ENCODE measurements around the gene KLC4. TPM values are rescaled to one million over a fixed set of nuclear protein-coding genes. Genes with fewer than 3 reads are reported as not detected.
A peak's percentile ranks its signal among the peaks of the same experiment; 100 is the strongest.
"Not testable (repeated sequence)": the region's sequence is repeated elsewhere in the genome, so short reads cannot be mapped to it uniquely, and the experiment has no call there.

KLC4 gene
- total RNA-seq, 2 donors from 2014 or later, result 19.9 to 50.1 TPM

DNA sequence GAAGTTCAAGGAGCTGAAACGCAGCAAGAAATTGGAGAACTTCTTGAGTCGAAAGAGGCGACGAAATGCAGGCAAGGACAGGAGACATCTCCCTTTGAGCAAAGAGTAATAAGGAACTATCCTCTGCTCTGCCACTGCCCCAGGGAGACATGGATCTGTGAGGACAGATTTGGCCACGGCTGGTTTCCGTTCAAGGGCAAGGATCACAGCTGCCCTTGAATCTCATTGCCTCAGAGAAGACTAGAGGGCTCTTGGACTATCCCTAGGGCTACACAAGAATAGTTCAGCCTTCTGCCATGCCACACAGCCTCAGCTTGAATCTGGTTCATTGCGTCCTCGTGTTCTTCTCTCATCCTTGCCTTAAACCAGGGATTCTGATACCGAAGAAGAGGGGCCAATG, 30.3 kb upstream of the KLC4 start:
- peaks cover 12 to 20% of the 10 kb centered on the region in 2 donors for H3K36me3 Mint-ChIP-seq
- no peak overlapping the region for H3K27ac Mint-ChIP-seq
- no peak for ATAC-seq
- no peaks in the 10 kb centered on the region for H3K9me3 Mint-ChIP-seq
- no peak for DNase-seq (ENCODE audit: low spot score in 2 of 2)

DNA sequence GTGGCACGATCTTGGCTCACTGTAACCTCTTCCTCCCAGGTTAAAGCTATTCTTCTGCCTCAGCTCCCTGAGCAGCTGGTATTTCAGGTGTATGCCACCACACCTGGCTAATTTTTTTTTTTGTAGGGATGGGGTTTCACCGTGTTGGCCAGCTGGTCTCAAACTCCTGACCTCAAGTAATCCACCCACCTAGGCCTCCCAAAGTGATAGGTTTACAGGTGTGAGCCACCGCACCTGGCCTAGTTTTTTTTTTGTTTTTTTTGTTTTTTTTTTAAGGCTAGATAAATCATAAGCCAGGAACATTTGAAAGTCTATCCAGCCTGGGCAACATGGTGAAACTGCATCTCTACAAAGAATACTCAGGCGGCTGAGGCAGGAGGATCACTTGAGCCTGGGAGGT, 27.1 kb upstream of the KLC4 start:
- peaks cover 6 to 7% of the 10 kb centered on the region in 2 donors for H3K36me3 Mint-ChIP-seq
- no peak for ATAC-seq
- DNase-seq (ENCODE audit: low spot score in 2 of 2), result no peak
- H3K9me3 Mint-ChIP-seq, result no peaks in the 10 kb centered on the region
- H3K27ac Mint-ChIP-seq, result peak overlapping the region in 1 of 2 donors; percentile 12

GRCh38 chr6:43033496-43034189, 25.8 kb upstream of the KLC4 start:
- peak overlapping the region; percentile 22 to 65 for H3K27ac Mint-ChIP-seq
- ATAC-seq (no peak), DNase-seq (ENCODE audit: low spot score in 2 of 2) (no peak)
- H3K36me3 Mint-ChIP-seq, result peaks cover 0 to 6% of the 10 kb centered on the region in 2 donors
- no peaks in the 10 kb centered on the region for H3K9me3 Mint-ChIP-seq

DNA sequence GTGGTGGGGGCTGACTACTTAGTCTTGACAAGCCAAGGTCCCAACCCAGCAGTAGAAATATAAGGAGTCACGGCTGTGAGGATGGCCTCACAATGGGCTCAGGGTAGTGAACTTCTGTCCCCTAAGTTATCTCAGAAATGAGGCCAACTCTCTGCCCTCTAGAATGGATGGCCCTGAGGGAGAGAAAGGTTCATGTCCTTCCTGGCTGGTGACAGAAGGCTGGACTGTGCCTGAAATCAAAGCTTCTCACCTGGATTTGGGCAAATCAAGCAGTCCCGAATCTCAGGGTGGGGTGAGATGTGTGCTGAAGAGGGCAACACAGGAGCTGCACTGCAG, 25.3 kb upstream of the KLC4 start:
- no peak for DNase-seq (ENCODE audit: low spot score in 2 of 2)
- Mint-ChIP-seq H3K36me3 (peaks cover 0 to 6% of the 10 kb centered on the region in 2 donors), H3K9me3 (no peaks in the 10 kb centered on the region), H3K27ac (peak overlapping the region; percentile 22 to 65)
- ATAC-seq, result no peak

GRCh38 chr6:43035495-43036194, 23.8 kb upstream of the KLC4 start:
- ATAC-seq (peak in 1 of 2 donors; percentile 16), DNase-seq (ENCODE audit: low spot score in 2 of 2) (no peak)
- Mint-ChIP-seq H3K9me3 (no peaks in the 10 kb centered on the region), H3K36me3 (peaks cover 0 to 6% of the 10 kb centered on the region in 2 donors), H3K27ac (peak overlapping the region in 1 of 2 donors; percentile 66)

GRCh38 chr6:43036712-43037111, 22.7 kb upstream of the KLC4 start:
- Mint-ChIP-seq H3K36me3 (peaks cover 0 to 5% of the 10 kb centered on the region in 2 donors), H3K9me3 (no peaks in the 10 kb centered on the region), H3K27ac (peak overlapping the region; percentile 50 to 91)
- ATAC-seq (no peak), DNase-seq (ENCODE audit: low spot score in 2 of 2) (no peak)

- DNase-seq (ENCODE audit: low spot score in 2 of 2) (no peak), ATAC-seq (no peak)
- H3K36me3 Mint-ChIP-seq, result peaks cover 0 to under 1% of the 10 kb centered on the region in 2 donors
- H3K9me3 Mint-ChIP-seq, result no peaks in the 10 kb centered on the region
- H3K27ac Mint-ChIP-seq, result peak overlapping the region in 1 of 2 donors; percentile 50
Measured at GRCh38 chr6:43037197-43037596, 22.2 kb upstream of the KLC4 start.

- DNase-seq (ENCODE audit: low spot score in 2 of 2) (no peak), ATAC-seq (no peak)
- H3K9me3 Mint-ChIP-seq, result no peaks in the 10 kb centered on the region
- peak overlapping the region in 1 of 2 donors; percentile 50 for H3K27ac Mint-ChIP-seq
- no peaks in the 10 kb centered on the region for H3K36me3 Mint-ChIP-seq
Measured at GRCh38 chr6:43037706-43038105, 21.7 kb upstream of the KLC4 start.

DNA sequence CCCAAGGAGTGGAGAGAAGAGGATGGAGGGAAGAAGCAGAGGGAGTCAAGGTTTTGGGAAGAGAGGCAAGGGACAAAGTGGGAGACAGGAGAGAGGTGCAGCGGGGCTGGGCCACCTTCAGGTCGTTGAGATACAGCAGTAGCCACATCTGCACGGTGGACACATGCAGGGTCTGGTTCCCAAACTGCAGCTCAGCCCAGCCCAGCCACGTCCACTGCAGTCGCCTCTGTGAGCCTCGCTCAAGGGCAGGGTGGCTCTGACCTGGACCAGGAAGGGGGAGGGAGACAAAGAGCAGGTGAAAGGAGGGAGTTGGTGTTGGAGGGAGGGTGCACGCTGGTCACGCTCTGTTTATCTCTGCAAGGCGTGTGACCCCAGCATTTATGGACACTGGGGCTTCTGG, 20.7 kb upstream of the KLC4 start:
- ATAC-seq (no peak), DNase-seq (ENCODE audit: low spot score in 2 of 2) (no peak)
- no peaks in the 10 kb centered on the region for H3K9me3 Mint-ChIP-seq
- H3K36me3 Mint-ChIP-seq, result no peaks in the 10 kb centered on the region
- H3K27ac Mint-ChIP-seq, result peak overlapping the region in 1 of 2 donors; percentile 88

DNA sequence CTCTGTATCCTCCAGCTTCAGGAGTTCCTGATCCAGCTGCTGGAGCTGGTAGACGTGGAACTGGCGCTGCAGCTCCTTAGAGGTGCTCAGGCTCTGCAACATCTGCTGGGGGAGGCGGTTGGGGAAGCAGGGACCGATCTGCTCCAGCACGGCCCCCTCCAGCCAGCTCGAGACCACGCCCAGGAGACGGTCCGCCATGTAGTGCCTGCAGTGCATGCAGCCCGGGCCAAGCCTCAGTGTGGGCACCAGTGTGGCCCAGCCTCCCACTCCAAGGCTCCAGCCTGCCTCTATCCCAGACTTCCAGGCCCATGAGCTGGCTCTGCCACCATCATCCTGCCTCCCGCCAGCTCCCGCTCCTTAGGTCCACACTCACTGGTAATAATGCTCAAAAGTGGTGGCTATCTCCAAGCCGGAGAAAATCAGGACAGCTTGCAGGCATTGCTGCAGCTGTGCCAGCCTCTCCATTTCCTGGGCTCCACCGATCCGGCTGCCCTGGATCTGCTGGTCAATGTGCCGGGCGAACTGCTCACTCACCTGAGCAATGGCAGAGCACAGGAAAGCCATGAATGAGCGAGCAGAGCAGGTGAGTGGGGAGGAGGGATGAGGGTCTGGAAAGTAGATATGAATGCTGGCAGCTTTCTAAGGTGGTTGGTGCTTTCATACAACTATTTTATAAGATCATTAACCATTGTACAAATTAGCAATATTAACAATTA, 18.7 kb upstream of the KLC4 start:
- Mint-ChIP-seq H3K36me3 (no peaks in the 10 kb centered on the region), H3K27ac (peak overlapping the region; percentile 49 to 95), H3K9me3 (no peaks in the 10 kb centered on the region)
- ATAC-seq (no peak), DNase-seq (ENCODE audit: low spot score in 2 of 2) (no peak)

DNA sequence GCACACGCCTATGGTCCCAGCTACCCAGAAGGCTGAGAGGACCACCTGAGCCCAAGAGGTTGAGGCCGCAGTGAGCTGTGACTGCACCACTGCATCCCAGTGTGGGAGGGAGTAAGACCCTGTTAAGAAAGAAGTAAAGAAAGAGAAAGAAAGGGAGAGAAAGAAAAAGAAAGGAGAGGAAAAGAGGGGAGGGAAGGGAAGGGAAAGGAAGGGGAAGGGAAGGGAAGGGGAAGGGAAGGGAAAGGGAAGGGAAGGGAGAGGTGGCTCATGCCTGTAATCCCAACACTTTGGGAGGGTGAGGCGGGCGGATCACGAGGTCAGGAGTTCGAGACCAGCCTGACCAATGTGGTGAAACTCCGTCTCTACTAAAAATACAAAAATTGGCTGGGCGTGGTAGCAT, 18.0 kb upstream of the KLC4 start:
- ATAC-seq; H3K36me3 Mint-ChIP-seq; DNase-seq (ENCODE audit: low spot score in 2 of 2); H3K9me3 Mint-ChIP-seq: not testable (repeated sequence)
- H3K27ac Mint-ChIP-seq, result peak overlapping the region in 1 of 2 donors; percentile 49

- H3K9me3 Mint-ChIP-seq, result no peaks in the 10 kb centered on the region
- no peaks in the 10 kb centered on the region for H3K36me3 Mint-ChIP-seq
- peak overlapping the region in 1 of 2 donors; percentile 34 for H3K27ac Mint-ChIP-seq
Measured at GRCh38 chr6:43043310-43043709, 16.1 kb upstream of the KLC4 start.

GRCh38 chr6:43045371-43045930, 14.0 kb upstream of the KLC4 start:
- ATAC-seq (peak in 1 of 2 donors; percentile 21), DNase-seq (ENCODE audit: low spot score in 2 of 2) (no peak)
- Mint-ChIP-seq H3K9me3 (no peaks in the 10 kb centered on the region), H3K27ac (peak overlapping the region; percentile 28 to 88), H3K36me3 (no peaks in the 10 kb centered on the region)

More at GRCh38 chr6:43043310-43043709, 16.1 kb upstream of the KLC4 start:
- DNase-seq (ENCODE audit: low spot score in 2 of 2) (no peak), ATAC-seq (no peak)

- no peak for DNase-seq (ENCODE audit: low spot score in 2 of 2)
- Mint-ChIP-seq H3K9me3 (no peaks in the 10 kb centered on the region), H3K27ac (no peak overlapping the region), H3K36me3 (peaks cover 6% of the 10 kb centered on the region in 2 donors)
- no peak for ATAC-seq
Measured at GRCh38 chr6:43047998-43048397, 11.4 kb upstream of the KLC4 start.

GRCh38 chr6:43050981-43051380, 8.4 kb upstream of the KLC4 start:
- no peak for DNase-seq (ENCODE audit: low spot score in 2 of 2)
- H3K27ac Mint-ChIP-seq, result peak overlapping the region; percentile 80 to 96
- H3K36me3 Mint-ChIP-seq, result peaks cover 14 to 24% of the 10 kb centered on the region in 2 donors
- no peak for ATAC-seq
- no peaks in the 10 kb centered on the region for H3K9me3 Mint-ChIP-seq

GRCh38 chr6:43052225-43052841, 7.1 kb upstream of the KLC4 start:
- no peak for DNase-seq (ENCODE audit: low spot score in 2 of 2)
- Mint-ChIP-seq H3K27ac (peak overlapping the region; percentile 52 to 96), H3K9me3 (no peaks in the 10 kb centered on the region), H3K36me3 (peaks cover 14 to 24% of the 10 kb centered on the region in 2 donors)
- ATAC-seq, result no peak

Measured in activated naive CD4-positive, alpha-beta T cell treated with anti-CD3 and anti-CD28 coated beads, Interleukin-2, amount 50 U/mL, for 72 hours (primary cell).